K562 (cell line): Measurements from ENCODE around the gene C19orf85. TPM values are rescaled to one million over a fixed set of nuclear protein-coding genes. Genes with fewer than 3 reads are reported as not detected.

ENCODE experiments used
- ARID4B ChIP-seq: sonication (generic); formaldehyde crosslinking; IDR thresholded peaks from 2 replicates; pipeline ENCODE4 v1.8.0; 2022; ENCODE audit warnings: mild to moderate bottlenecking, missing genetic modification reagents
- CREB3 ChIP-seq: fragments of 450-650 bp; conservative IDR thresholded peaks from 2 replicates; pipeline ENCODE4 v1.6.1; 2016; ENCODE audit warnings: missing genetic modification characterization, low read depth, mild to moderate bottlenecking, missing compliant biosample characterization, moderate library complexity
- CREBBP ChIP-seq: IDR thresholded peaks from one replicate; pipeline ENCODE4 v1.6.1; 2012; ENCODE audit warnings: low read depth, mild to moderate bottlenecking, control low read depth, inconsistent platforms, low read length
- ETV5 ChIP-seq: sonication (generic); formaldehyde crosslinking; IDR thresholded peaks from 2 replicates; pipeline ENCODE4 v1.4.0; 2020; ENCODE audit warnings: low read depth, mild to moderate bottlenecking, missing genetic modification reagents
- FOXA1 ChIP-seq: fragments of 450-650 bp; IDR thresholded peaks from 2 replicates; pipeline ENCODE4 v1.6.1; 2016; ENCODE audit warnings: mild to moderate bottlenecking, borderline replicate concordance
- GABPB1 ChIP-seq: sonication (generic); formaldehyde crosslinking; IDR thresholded peaks from 2 replicates; pipeline ENCODE4 v1.8.0; 2022; ENCODE audit warnings: mild to moderate bottlenecking, missing genetic modification reagents
- HDAC1 ChIP-seq, 2 experiments: fragments of 450-650 bp; IDR thresholded peaks; 2 replicates each; pipeline ENCODE4 v1.6.1; 2016 to 2017; ENCODE audit warnings: inconsistent platforms in 1 of 2, mild to moderate bottlenecking in 1 of 2, moderate library complexity in 1 of 2
- HSF4 ChIP-seq: fragments of 250-450 bp; sonication (Bioruptor Pico); IDR thresholded peaks from 2 replicates; pipeline ENCODE4 v2.1.2; 2022; ENCODE audit warnings: mild to moderate bottlenecking, moderate library complexity, borderline replicate concordance
- NBN ChIP-seq: fragments of 450-650 bp; IDR thresholded peaks from 2 replicates; pipeline ENCODE4 v1.6.1; 2016; ENCODE audit warnings: low read depth, mild to moderate bottlenecking
- PHF8 ChIP-seq: fragments of 200-600 bp; sonication (generic); IDR thresholded peaks from 2 replicates; pipeline ENCODE4 v1.6.1; 2012; ENCODE audit warnings: mixed run types, mild to moderate bottlenecking, inconsistent platforms, low read length, moderate library complexity, borderline replicate concordance
- PTBP1 ChIP-seq: fragments of 200-400 bp; formaldehyde crosslinking; IDR thresholded peaks from 2 replicates; pipeline ENCODE4 v1.6.1; 2017; ENCODE audit warnings: low read depth, low read length
- RBM39 ChIP-seq: fragments of 200-400 bp; formaldehyde crosslinking; optimal IDR thresholded peaks from 2 replicates; pipeline ENCODE3; 2018; ENCODE audit warnings: low read depth, low read length
- SRSF1 ChIP-seq: fragments of 200-400 bp; formaldehyde crosslinking; IDR thresholded peaks from 2 replicates; pipeline ENCODE4 v1.6.1; 2017; ENCODE audit warnings: mild to moderate bottlenecking, low read depth, low read length, moderate library complexity
- TAF15 ChIP-seq: fragments of 200-400 bp; formaldehyde crosslinking; IDR thresholded peaks from 2 replicates; pipeline ENCODE4 v1.6.1; 2017; ENCODE audit warnings: mild to moderate bottlenecking, low read depth, low read length, moderate library complexity
- ZBTB8A ChIP-seq: fragments of 450-650 bp; IDR thresholded peaks from 2 replicates; pipeline ENCODE4 v1.6.1; 2018; ENCODE audit warnings: mild to moderate bottlenecking, moderate library complexity; ENCODE audit not compliant: partially characterized antibody
- ZNF224 ChIP-seq: sonication (generic); formaldehyde crosslinking; IDR thresholded peaks from 2 replicates; pipeline ENCODE4 v1.8.0; 2022; ENCODE audit warnings: mild to moderate bottlenecking, missing genetic modification reagents
- ZNF311 ChIP-seq: fragments of 250-450 bp; sonication (Bioruptor Pico); IDR thresholded peaks from 2 replicates; pipeline ENCODE4 v1.4.0; 2020; ENCODE audit warnings: mild to moderate bottlenecking, moderate library complexity
- ZNF347 ChIP-seq: fragments of 450-650 bp; formaldehyde crosslinking; IDR thresholded peaks from 2 replicates; pipeline ENCODE4 v1.4.0; 2020; ENCODE audit warnings: low read depth, mild to moderate bottlenecking, moderate library complexity
- polyA plus RNA-seq, 8 experiments: library from polyadenylated mRNA; depleted of rRNA in 4 of 8; stranded (reverse) in 5 of 8; unstranded in 3 of 8; fragments of >200 nt; fragmentation: Nextera tagmentation in 2 of 8; fragmentation: Illumina TruSeq in 1 of 8; extraction: Ambion mirVana in 2 of 8; extraction: Trizol in 1 of 8; gene quantifications; 2 replicates each; pipeline versions ENCODE4 v1.2.1 to v1.2.3, GENCODE V29; 2011 to 2014; ENCODE audit warnings: inconsistent platforms in 1 of 8, missing spikeins in 1 of 8
- total RNA-seq, 7 experiments: library from RNA; depleted of rRNA in 6 of 7; stranded (reverse); fragments of >200 nt in 6 of 7; fragmentation: Illumina TruSeq in 2 of 7; extraction: Trizol in 2 of 7; gene quantifications; 2 replicates each; pipeline versions ENCODE4 v1.2.1 to v1.2.3, GENCODE V29; 2011 to 2021; ENCODE audit warnings: low replicate concordance in 1 of 7
- TF ChIP-seq, protein P1 (sequence below): IDR thresholded peaks from 2 replicates; pipeline ENCODE4 v1.6.1; 2016; ENCODE audit warnings: missing genetic modification characterization, missing compliant biosample characterization
- TF ChIP-seq, protein P2 (sequence below): sonication (generic); IDR thresholded peaks from 2 replicates; pipeline ENCODE4 v1.6.1; 2016

C19orf85 gene
- total and polyA plus RNA-seq, 9 of the 15 experiments (the other 6 are each of a cell fraction or from before 2014, with no cell fraction given) = not detected

DNA sequence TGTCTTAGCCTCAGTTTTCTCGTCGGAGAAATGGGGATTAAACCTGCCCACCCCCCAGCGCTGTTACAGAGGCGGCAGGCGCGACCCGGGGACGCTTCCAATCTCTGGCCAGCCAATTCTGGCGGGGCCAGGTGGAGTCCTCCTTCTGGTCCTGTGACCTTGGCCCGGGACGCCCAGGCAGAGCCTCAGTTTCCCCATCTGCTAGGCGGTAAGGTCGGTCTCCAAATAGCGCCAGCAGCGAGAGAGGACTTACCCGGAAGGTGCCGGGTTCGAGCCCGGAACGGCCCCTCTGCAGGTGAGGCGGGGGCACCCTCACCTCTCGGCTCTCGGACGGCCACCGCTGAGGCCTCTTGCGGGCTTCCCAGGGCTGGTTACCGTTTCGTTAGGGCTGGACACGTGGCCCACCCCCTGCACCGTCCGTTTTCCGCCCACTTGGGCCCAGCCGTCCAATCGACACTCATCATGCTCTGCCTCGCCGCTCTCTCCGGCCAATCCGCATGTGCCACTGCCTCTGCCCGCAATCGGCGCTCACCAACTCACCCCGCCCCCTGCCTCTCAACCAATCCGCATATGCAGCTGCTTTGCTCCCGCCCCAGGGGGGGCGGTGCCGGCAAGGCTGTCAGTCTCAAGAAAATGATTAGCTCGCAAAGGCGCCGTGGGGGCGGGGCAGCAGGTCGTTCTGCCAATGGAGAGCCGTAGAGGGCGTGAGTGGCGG is 3.1 kb downstream of the C19orf85 start, which contains the start of gene ISOC2 (continued):
- TF ChIP-seq ARID4B = peak; percentile 85; the same call in 1 of the 2 replicates
- TF ChIP-seq, protein P1, sequence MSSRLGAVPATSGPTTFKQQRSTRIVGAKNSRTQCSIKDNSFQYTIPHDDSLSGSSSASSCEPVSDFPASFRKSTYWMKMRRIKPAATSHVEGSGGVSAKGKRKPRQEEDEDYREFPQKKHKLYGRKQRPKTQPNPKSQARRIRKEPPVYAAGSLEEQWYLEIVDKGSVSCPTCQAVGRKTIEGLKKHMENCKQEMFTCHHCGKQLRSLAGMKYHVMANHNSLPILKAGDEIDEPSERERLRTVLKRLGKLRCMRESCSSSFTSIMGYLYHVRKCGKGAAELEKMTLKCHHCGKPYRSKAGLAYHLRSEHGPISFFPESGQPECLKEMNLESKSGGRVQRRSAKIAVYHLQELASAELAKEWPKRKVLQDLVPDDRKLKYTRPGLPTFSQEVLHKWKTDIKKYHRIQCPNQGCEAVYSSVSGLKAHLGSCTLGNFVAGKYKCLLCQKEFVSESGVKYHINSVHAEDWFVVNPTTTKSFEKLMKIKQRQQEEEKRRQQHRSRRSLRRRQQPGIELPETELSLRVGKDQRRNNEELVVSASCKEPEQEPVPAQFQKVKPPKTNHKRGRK (tag) = no peak
- no peak for TF ChIP-seq CREBBP
- peak; percentile 72; the same call in 1 of the 2 replicates for TF ChIP-seq GABPB1 (CRISPR knock-in tag)
- peak; percentile 68 to 80; a peak in 3 of 4 replicates for TF ChIP-seq HDAC1 (IDR thresholded peaks at IDR 0.05)
- no peak for TF ChIP-seq SRSF1
- 0 out of 2 replicates have a peak, but pooled peaks have one; percentile 57 for TF ChIP-seq CREB3 (tag)
- TF ChIP-seq ZNF224 (CRISPR knock-in tag) = no peak
- TF ChIP-seq ETV5 (CRISPR knock-in tag) = peak; percentile 50; the same call in 1 of the 2 replicates
- TF ChIP-seq RBM39 = no peak
- no peak for TF ChIP-seq FOXA1
- no peak for TF ChIP-seq TAF15
- TF ChIP-seq PHF8 = peak; percentile 88
- TF ChIP-seq, protein P2, sequence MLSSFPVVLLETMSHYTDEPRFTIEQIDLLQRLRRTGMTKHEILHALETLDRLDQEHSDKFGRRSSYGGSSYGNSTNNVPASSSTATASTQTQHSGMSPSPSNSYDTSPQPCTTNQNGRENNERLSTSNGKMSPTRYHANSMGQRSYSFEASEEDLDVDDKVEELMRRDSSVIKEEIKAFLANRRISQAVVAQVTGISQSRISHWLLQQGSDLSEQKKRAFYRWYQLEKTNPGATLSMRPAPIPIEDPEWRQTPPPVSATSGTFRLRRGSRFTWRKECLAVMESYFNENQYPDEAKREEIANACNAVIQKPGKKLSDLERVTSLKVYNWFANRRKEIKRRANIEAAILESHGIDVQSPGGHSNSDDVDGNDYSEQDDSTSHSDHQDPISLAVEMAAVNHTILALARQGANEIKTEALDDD = no peak; the same call in 1 of the 2 replicates
- no peak for TF ChIP-seq ZNF311 (CRISPR knock-in tag)
- TF ChIP-seq ZNF347 (CRISPR knock-in tag) = no peak
- no peak for TF ChIP-seq ZBTB8A
- no peak for TF ChIP-seq HSF4 (CRISPR knock-in tag)
- peak; percentile 88; the same call in 1 of the 2 replicates for TF ChIP-seq PTBP1
- TF ChIP-seq NBN = peak; percentile 89
